Neural cell (in vitro differentiated cells): ENCODE results near the gene SNX10. TPM values are rescaled to one million over a fixed set of nuclear protein-coding genes. Genes with fewer than 3 reads are reported as not detected.

Source experiments
- H2AFZ ChIP-seq: fragments of 200-600, 300-800 bp; sonication (generic), shearing (Covaris generic); 2 replicates; pipeline ENCODE4 v1.6.0; 2014; ENCODE audit warnings: low read depth, mild to moderate bottlenecking, antibody characterized with exemption, low read length, moderate library complexity
- H3F3A ChIP-seq: fragments of 200-600 bp; shearing (Covaris generic); 2 replicates; pipeline ENCODE4 v1.6.1; 2016; ENCODE audit warnings: mild to moderate bottlenecking, moderate library complexity, mixed read lengths, antibody characterized with exemption, low read length; ENCODE audit not compliant: insufficient read depth, poor library complexity, severe bottlenecking
- H3K27ac ChIP-seq: fragments of 200-600, 300-800 bp; sonication (generic), shearing (Covaris generic); 2 replicates; pipeline ENCODE4 v1.5.1; 2014; ENCODE audit warnings: mild to moderate bottlenecking, low read length, moderate library complexity
- H3K27me3 ChIP-seq: fragments of 300-800, 200-600 bp; sonication (generic), shearing (Covaris generic); 2 replicates; pipeline ENCODE4 v1.6.0; 2014; ENCODE audit warnings: mild to moderate bottlenecking, low read depth, low read length, moderate library complexity; ENCODE audit not compliant: insufficient read depth
- H3K36me3 ChIP-seq: fragments of 300-800, 200-600 bp; sonication (generic), shearing (Covaris generic); 2 replicates; pipeline ENCODE4 v1.5.1; 2014; ENCODE audit warnings: mild to moderate bottlenecking, antibody characterized with exemption, low read length, moderate library complexity; ENCODE audit not compliant: insufficient read depth
- H3K4me2 ChIP-seq: fragments of 300-800, 200-600 bp; sonication (generic), shearing (Covaris generic); 2 replicates; pipeline ENCODE4 v1.6.0; 2014; ENCODE audit warnings: mild to moderate bottlenecking, low read length
- H3K4me3 ChIP-seq: fragments of 300-800, 200-600 bp; sonication (generic), shearing (Covaris generic); 2 replicates; pipeline ENCODE4 v1.5.1; 2014; ENCODE audit warnings: mild to moderate bottlenecking, low read length, moderate library complexity
- H3K79me2 ChIP-seq: fragments of 200-600 bp; shearing (Covaris generic); replicated peaks from 2 replicates; pipeline ENCODE4 v1.6.0; 2014; ENCODE audit warnings: mild to moderate bottlenecking, low read length, moderate library complexity; ENCODE audit not compliant: insufficient read depth
- H3K9ac ChIP-seq: fragments of 300-800, 200-600 bp; sonication (generic), shearing (Covaris generic); 2 replicates; pipeline ENCODE4 v1.6.1; 2016; ENCODE audit warnings: mild to moderate bottlenecking, low read length, mixed read lengths
- H3K9me2 ChIP-seq: fragments of 200-600 bp; shearing (Covaris generic); 2 replicates; pipeline ENCODE4 v1.6.1; 2016; ENCODE audit warnings: mild to moderate bottlenecking, low read length, mixed read lengths; ENCODE audit not compliant: insufficient read depth
- H3K9me3 ChIP-seq: fragments of 200-600, 300-800 bp; sonication (generic), shearing (Covaris generic); 2 replicates; pipeline ENCODE4 v1.6.1; 2016; ENCODE audit warnings: mild to moderate bottlenecking, mixed run types, low read length, moderate library complexity, mixed read lengths
- H4K20me1 ChIP-seq: fragments of 200-600 bp; shearing (Covaris generic); 2 replicates; pipeline ENCODE4 v1.6.1; 2016; ENCODE audit warnings: mild to moderate bottlenecking, mixed run types; ENCODE audit not compliant: insufficient read depth
- EP300 ChIP-seq: fragments of 450-650 bp; conservative IDR thresholded peaks from 2 replicates; pipeline ENCODE4 v1.6.1; 2014; ENCODE audit warnings: antibody characterized with exemption, mild to moderate bottlenecking, moderate library complexity; ENCODE audit not compliant: poor library complexity, severe bottlenecking
- EZH2 ChIP-seq: fragments of 200-600, 300-800 bp; shearing (Covaris generic), sonication (generic); IDR thresholded peaks from 2 replicates; pipeline ENCODE4 v1.6.1; 2014; ENCODE audit warnings: antibody characterized with exemption, low read length, borderline replicate concordance, mild to moderate bottlenecking; ENCODE audit not compliant: insufficient read depth, poor library complexity, severe bottlenecking
- MXI1 ChIP-seq: fragments of 450-650 bp; conservative IDR thresholded peaks from 2 replicates; pipeline ENCODE4 v1.6.1; 2014; ENCODE audit warnings: antibody characterized with exemption, mild to moderate bottlenecking; ENCODE audit not compliant: poor library complexity, severe bottlenecking
- POLR2AphosphoS5 ChIP-seq: IDR thresholded peaks from 2 replicates; pipeline ENCODE4 v1.6.1; 2012
- RAD21 ChIP-seq: fragments of 450-650 bp; conservative IDR thresholded peaks from 2 replicates; pipeline ENCODE4 v1.6.1; 2014; ENCODE audit warnings: antibody characterized with exemption, mild to moderate bottlenecking, moderate library complexity
- SMC3 ChIP-seq: fragments of 450-650 bp; conservative IDR thresholded peaks from 2 replicates; pipeline ENCODE4 v1.6.1; 2014; ENCODE audit warnings: antibody characterized with exemption, mild to moderate bottlenecking, moderate library complexity; ENCODE audit not compliant: poor library complexity
- TAF1 ChIP-seq: IDR thresholded peaks from 2 replicates; pipeline ENCODE4 v1.6.1; 2012; ENCODE audit warnings: low read depth
- polyA plus RNA-seq: library from polyadenylated mRNA; depleted of rRNA; stranded (reverse); fragments of >200 nt; gene quantifications from 2 replicates; pipeline ENCODE4 v1.2.3, GENCODE V29; 2014
- TF ChIP-seq, protein P1 (sequence below): IDR thresholded peaks from 2 replicates; pipeline ENCODE4 v1.6.1; 2012; ENCODE audit warnings: borderline replicate concordance
- TF ChIP-seq, protein P2 (sequence below): fragments of 450-650 bp; IDR thresholded peaks from 2 replicates; pipeline ENCODE4 v1.5.1; 2014; ENCODE audit warnings: antibody characterized with exemption, mild to moderate bottlenecking, moderate library complexity; ENCODE audit not compliant: poor library complexity, severe bottlenecking

Gene SNX10
- polyA plus RNA-seq, 1 donor from 2014 or later = 25.6 TPM

DNA sequence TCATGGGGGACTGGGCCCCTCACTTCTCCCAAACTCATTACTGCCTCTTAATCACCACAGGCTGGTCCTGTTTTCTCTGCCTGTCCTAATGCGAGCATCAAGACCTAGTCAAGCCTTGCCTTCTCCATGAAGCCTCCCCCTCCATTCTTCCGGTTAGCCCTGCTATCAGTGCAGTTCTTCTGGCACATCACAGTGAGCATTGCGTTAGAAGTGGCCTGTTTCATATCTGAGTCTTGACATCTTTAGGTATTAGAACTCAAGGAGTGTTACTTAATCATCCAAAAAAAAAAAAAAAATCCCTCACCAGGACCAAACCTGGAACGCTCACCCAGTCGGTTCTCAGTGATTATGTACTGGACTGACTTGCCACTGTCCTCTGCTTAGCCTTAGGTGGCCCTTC lies 17.4 kb downstream of the SNX10 start:
- no peak overlapping the region for H3K9ac ChIP-seq
- no peak overlapping the region for H3K27ac ChIP-seq
- H3K9me2 ChIP-seq = no peaks in the 10 kb centered on the region
- no peaks in the 10 kb centered on the region for H3K79me2 ChIP-seq
- no peak overlapping the region for H2AFZ ChIP-seq
- H3K27me3 ChIP-seq = no peaks in the 10 kb centered on the region
- TF ChIP-seq RAD21 (no peak), EZH2 (no peak), POLR2AphosphoS5 (no peak)
- TF ChIP-seq, protein P1, sequence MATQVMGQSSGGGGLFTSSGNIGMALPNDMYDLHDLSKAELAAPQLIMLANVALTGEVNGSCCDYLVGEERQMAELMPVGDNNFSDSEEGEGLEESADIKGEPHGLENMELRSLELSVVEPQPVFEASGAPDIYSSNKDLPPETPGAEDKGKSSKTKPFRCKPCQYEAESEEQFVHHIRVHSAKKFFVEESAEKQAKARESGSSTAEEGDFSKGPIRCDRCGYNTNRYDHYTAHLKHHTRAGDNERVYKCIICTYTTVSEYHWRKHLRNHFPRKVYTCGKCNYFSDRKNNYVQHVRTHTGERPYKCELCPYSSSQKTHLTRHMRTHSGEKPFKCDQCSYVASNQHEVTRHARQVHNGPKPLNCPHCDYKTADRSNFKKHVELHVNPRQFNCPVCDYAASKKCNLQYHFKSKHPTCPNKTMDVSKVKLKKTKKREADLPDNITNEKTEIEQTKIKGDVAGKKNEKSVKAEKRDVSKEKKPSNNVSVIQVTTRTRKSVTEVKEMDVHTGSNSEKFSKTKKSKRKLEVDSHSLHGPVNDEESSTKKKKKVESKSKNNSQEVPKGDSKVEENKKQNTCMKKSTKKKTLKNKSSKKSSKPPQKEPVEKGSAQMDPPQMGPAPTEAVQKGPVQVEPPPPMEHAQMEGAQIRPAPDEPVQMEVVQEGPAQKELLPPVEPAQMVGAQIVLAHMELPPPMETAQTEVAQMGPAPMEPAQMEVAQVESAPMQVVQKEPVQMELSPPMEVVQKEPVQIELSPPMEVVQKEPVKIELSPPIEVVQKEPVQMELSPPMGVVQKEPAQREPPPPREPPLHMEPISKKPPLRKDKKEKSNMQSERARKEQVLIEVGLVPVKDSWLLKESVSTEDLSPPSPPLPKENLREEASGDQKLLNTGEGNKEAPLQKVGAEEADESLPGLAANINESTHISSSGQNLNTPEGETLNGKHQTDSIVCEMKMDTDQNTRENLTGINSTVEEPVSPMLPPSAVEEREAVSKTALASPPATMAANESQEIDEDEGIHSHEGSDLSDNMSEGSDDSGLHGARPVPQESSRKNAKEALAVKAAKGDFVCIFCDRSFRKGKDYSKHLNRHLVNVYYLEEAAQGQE = no peak
- H3K9me3 ChIP-seq = no peaks in the 10 kb centered on the region
- H3K4me2 ChIP-seq = no peak overlapping the region
- H3K4me3 ChIP-seq = no peak overlapping the region
- H3K36me3 ChIP-seq = no peaks in the 10 kb centered on the region
- no peaks in the 10 kb centered on the region for H3F3A ChIP-seq
- H4K20me1 ChIP-seq = no peaks in the 10 kb centered on the region

DNA sequence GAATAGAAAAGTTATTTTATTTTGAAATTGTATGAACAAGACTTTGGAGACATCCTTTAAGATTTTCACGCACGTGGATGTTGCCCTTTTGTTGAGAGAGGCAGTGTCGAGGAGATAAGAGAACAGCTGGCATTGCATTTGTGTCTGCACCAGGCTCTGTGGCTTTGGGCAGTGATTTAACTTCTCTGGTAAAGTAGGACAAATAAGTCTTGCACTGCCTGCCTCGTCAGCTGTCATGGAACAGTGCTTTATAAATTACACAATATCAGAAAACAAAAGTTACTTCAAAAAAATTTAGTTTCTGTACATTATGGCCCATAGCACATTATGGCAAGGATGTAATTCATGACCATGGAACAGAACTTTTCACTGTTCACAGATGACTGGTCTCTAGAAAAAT lies 20.1 kb downstream of the SNX10 start:
- Histone ChIP-seq H2AFZ (no peak overlapping the region), H4K20me1 (no peaks in the 10 kb centered on the region), H3K4me2 (no peak overlapping the region), H3K79me2 (no peaks in the 10 kb centered on the region), H3K27me3 (no peaks in the 10 kb centered on the region), H3F3A (no peaks in the 10 kb centered on the region), H3K9me2 (no peaks in the 10 kb centered on the region), H3K4me3 (no peak overlapping the region), H3K36me3 (no peaks in the 10 kb centered on the region), H3K9ac (no peak overlapping the region), H3K27ac (no peak overlapping the region), H3K9me3 (no peaks in the 10 kb centered on the region)
- TF ChIP-seq, protein P2, sequence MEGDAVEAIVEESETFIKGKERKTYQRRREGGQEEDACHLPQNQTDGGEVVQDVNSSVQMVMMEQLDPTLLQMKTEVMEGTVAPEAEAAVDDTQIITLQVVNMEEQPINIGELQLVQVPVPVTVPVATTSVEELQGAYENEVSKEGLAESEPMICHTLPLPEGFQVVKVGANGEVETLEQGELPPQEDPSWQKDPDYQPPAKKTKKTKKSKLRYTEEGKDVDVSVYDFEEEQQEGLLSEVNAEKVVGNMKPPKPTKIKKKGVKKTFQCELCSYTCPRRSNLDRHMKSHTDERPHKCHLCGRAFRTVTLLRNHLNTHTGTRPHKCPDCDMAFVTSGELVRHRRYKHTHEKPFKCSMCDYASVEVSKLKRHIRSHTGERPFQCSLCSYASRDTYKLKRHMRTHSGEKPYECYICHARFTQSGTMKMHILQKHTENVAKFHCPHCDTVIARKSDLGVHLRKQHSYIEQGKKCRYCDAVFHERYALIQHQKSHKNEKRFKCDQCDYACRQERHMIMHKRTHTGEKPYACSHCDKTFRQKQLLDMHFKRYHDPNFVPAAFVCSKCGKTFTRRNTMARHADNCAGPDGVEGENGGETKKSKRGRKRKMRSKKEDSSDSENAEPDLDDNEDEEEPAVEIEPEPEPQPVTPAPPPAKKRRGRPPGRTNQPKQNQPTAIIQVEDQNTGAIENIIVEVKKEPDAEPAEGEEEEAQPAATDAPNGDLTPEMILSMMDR = no peak
- TF ChIP-seq MXI1 (no peak), TAF1 (no peak), EZH2 (no peak), EP300 (no peak), SMC3 (no peak), POLR2AphosphoS5 (no peak), RAD21 (no peak)
- TF ChIP-seq, protein P1 = no peak
